T-helper 2 cell (primary cell): ENCODE data around the gene ZMYM2.

Experiments used
- DNase-seq, 5 experiments: peaks; one replicate each; pipeline versions ENCODE4 v3.0.0 to v3.0.0-alpha.2; 2012 to 2022

Gene ZMYM2

DNA sequence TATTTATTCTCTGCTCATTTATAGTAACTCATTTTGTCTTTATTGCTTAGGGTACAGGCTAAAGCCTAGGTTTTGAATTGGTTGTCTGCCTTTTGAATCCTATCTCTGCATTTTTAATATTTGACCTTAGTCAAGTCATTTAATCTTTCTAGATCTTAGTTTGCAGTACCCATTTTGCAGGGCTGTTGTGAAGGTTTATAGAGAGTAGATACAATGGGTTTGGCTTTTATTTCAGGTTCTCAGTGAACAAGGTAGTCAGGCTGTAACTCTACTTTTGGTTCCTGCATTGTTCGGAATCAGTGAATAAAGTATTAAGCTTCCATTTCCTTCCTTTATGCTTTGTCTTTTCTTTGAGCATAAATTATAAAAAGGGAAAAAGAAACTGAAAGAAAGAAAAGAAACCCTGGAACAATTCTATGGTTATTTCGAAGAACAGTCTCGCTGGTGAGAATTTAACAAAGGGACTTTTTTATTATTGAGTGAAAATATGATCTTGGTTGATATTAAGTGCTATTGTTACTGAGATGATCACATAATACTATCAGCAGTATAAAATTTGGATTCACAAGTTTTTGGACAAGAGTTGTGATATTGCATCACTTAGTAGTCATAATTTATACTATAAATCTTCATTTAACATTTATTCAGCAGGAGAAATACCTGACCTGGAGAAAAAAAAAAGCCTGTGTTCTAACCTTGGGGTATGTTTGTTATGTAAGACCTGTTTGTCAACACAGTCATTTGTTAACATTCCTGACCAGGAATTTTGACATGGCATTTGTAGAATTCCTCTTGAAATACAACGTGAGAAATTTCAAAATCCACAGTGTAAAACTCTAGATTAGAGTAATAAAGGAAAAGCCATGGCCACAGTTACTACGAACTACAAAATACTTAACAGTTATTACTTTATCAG is 91.3 kb downstream of the ZMYM2 start:
- DNase-seq: peak in 1 of 5 experiments; percentile 46

GRCh38 chr13:20051366-20051765 is 92.8 kb downstream of the ZMYM2 start:
- no peak for DNase-seq

GRCh38 chr13:20053016-20053415 is 94.5 kb downstream of the ZMYM2 start:
- DNase-seq: no peak

GRCh38 chr13:20053891-20054290 is 95.4 kb downstream of the ZMYM2 start:
- DNase-seq: no peak

DNA sequence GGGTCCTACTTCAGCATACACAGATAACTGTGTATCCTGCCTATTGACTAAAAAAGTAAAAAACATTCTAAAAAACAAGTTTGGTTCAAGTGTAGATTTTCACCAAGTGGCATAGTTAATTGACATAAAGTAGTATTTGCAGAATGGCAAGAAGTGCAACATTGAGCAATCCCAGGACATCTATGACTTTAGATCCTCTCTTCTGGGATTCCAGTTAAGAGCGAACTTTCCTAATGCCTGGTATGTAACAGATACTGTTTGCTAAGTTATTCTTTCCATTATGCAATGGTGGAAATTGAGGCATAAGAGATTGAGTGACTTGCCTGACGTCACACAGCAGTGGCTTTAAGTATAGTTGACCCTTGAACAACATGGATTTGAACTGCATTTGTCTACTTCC is 96.1 kb downstream of the ZMYM2 start:
- no peak for DNase-seq

- no peak for DNase-seq
Observed at GRCh38 chr13:20057214-20057613, 98.7 kb downstream of the ZMYM2 start.

DNA sequence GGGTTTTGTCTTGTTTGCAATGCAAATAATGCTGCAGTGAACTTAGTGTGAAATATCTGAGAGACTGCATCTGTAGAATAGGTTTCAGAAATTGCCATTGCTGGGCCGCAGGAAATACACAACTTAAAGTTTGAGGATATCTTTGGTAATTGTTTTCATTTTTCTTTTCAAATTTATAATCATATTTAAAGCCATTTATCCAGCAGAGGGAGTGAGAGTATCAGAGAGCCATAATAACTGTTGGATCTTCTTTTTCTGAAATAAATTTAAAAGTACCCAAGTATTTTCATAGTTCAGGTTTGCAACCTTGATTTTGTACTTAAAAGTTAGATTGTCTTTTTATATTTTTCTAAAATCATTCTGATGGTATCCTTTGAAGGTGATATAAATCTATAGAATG is 99.4 kb downstream of the ZMYM2 start:
- no peak for DNase-seq

DNA sequence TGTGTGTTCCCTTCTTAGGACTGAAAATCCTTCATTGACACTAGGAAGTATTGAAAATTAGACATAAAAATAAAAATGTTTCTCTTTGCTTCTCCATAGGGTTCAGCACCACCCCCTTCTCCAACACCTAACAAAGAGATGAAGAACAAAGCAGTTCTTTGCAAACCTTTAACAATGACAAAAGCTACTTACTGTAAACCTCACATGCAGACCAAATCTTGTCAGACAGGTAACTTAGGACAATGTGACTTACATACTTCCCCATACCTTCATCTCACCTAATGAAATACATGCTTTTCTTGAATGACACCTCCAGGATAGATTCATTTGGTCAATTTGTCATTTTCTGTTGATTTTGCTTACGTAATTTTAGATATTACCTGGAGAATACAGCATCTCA is 99.9 kb downstream of the ZMYM2 start:
- DNase-seq: no peak

- peak in 1 of 5 experiments; percentile 60 for DNase-seq
Observed at GRCh38 chr13:20064128-20064527, 105.6 kb downstream of the ZMYM2 start.

GRCh38 chr13:20065516-20065915 is 107.0 kb downstream of the ZMYM2 start:
- DNase-seq: no peak

DNA sequence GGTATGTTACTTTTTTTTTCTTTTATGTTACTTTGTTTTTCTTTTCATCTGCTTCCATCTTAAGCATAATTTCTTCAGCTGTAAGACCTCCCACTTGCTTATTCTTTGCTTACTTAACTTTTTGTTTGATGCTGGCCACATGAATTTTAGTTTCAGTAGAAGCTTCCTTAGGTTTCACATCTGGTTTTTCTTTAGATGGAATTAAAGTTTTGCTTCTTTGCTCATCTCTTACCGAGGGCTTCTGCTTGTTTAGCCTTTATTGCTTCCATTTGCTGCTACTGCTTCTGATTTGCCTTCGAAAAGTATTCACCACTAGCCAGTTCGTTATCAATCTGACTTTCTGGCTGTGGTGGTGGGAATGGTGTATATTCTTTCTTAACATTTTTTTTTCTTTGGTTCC is 111.4 kb downstream of the ZMYM2 start:
- DNase-seq: no peak

DNA sequence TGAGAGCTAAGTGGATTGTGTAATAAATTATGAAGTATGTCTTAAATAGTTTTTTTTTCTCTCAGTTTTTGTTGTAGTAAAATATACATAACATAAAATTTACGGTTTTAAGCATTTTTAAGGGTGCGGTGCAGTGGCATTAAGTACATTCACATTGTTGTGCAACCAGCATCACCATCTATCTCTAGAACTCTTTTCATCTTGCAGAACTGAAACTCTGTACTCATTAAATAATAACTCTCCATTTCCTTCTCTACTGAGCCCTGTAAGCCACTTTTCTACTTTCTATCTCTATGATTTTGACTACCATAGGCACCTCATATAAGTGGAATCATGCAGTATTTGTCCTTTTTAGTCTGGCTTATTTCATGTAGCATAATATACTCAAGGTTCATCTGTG is 115.2 kb downstream of the ZMYM2 start:
- DNase-seq: peak in 1 of 5 experiments; percentile 39

DNA sequence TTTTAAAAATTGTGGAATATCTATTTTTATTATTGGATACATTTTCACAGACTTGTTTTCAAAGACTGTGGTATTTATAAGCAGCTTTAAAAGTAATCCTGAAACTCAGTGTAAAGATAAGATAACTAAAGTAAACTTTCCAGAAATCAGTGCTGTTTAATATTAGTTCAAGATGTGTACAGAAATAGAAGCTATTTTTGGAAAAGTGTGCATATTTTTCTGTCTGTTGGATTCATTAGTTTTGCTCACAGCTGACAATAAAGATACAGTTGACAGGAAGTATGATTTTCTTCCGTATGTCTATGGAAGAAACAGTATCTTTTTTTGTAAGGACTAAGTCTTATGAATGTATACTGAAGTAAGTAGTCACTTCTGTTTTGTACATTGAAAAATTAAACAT is 116.4 kb downstream of the ZMYM2 start:
- no peak for DNase-seq

- no peak for DNase-seq
Observed at GRCh38 chr13:20077086-20077485, 118.6 kb downstream of the ZMYM2 start.

DNA sequence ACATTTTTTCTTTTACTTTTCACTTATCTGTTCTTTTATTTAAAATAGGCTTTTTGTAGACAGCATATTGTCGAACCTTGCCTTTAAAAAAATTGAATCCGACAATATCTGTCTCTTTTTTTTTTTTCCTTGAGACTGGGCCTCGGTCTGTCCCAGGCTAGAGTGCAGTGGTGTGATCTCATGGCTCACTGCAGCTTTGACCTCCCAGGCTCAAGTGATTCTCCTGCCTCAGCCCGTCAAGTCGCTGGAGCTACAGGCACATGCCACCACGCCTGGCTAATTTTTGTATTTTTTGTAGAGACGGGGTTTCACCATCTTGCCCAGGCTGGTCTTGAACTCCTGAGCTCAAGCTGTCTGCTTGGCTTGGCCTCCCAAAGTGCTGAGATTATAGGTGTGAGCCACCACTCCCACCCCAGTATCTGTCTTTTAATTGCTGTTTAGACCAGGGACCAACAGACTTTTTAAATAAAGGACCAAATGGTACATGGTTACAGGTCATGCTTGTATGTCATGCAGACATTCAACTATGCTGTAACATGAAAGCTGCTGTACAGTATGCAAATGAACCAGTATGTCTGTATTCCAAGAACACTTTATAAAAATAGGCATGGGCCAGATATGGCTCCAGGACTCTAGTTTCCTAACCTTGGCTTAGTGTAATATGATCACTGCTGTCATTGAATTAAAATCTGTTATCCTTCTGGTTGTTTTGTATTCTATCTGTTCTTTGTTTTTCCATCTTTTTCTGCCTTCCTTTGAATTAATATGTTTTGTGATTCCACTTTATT is 122.0 kb downstream of the ZMYM2 start:
- no peak for DNase-seq

DNA sequence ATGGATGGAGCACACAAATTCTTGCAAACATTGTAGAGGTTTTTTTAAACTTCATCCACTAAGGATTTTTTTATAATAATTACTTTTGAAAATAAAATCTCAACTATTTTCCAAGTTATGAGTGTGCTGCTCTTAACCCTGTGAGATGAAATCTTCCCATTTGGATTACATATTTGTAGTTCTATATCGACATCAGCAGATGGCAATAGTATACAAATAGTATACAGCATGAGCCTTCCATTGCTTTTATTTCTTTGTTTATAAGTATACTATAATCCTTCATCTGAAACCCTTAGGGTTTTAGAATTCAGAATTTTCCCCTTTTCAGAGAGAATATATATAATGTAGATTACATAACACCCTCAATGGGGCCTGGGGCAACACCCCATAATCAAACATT is 131.8 kb downstream of the ZMYM2 start:
- DNase-seq: no peak

GRCh38 chr13:20093951-20094350 is 135.4 kb downstream of the ZMYM2 start:
- DNase-seq: no peak

GRCh38 chr13:20099319-20099718 is 140.8 kb downstream of the ZMYM2 start:
- DNase-seq: no peak

GRCh38 chr13:20101467-20102316 is 143.2 kb downstream of the ZMYM2 start:
- DNase-seq: no peak

- DNase-seq: no peak
Observed at GRCh38 chr13:20102525-20103180, 144.1 kb downstream of the ZMYM2 start.

GRCh38 chr13:20105161-20105689 is 146.7 kb downstream of the ZMYM2 start:
- no peak for DNase-seq

GRCh38 chr13:20106742-20107141 is 148.2 kb downstream of the ZMYM2 start:
- no peak for DNase-seq
